GM23338 (cell line): ENCODE measurements around the gene COX15. TPM values are rescaled to one million over a fixed set of nuclear protein-coding genes. Genes with fewer than 3 reads are reported as not detected.

Experiments
- ATAC-seq: fragments of 200-7000 bp; cut with Tn5 transposase; 3 replicates; pipeline ENCODE4 v1.9.1; 2020
- DNase-seq: peaks from one replicate; pipeline ENCODE4 v3.0.0-alpha.2; 2015; ENCODE audit warnings: low spot score
- H2AFZ ChIP-seq: fragments of 200-600 bp; sonication (generic); 2 replicates; pipeline ENCODE4 v1.8.0; 2016; ENCODE audit warnings: antibody characterized with exemption, mild to moderate bottlenecking, moderate library complexity
- H3F3A ChIP-seq: fragments of 200-600 bp; sonication (generic); replicated peaks from 2 replicates; pipeline ENCODE4 v1.8.0; 2017; ENCODE audit warnings: antibody characterized with exemption, mixed run types, low read depth
- H3K27ac ChIP-seq: fragments of 200-600 bp; sonication (generic); 2 replicates; pipeline ENCODE4 v1.6.1; 2016; ENCODE audit warnings: low read depth
- H3K27me3 ChIP-seq: fragments of 200-600 bp; sonication (generic); 2 replicates; pipeline ENCODE4 v1.8.0; 2016; ENCODE audit warnings: mild to moderate bottlenecking, mixed run types, moderate library complexity; ENCODE audit not compliant: insufficient read depth
- H3K36me3 ChIP-seq: fragments of 200-600 bp; sonication (generic); 2 replicates; pipeline ENCODE4 v1.8.0; 2016; ENCODE audit warnings: mild to moderate bottlenecking; ENCODE audit not compliant: insufficient read depth
- H3K4me1 ChIP-seq: fragments of 200-600 bp; sonication (generic); 2 replicates; pipeline ENCODE4 v1.8.0; 2016; ENCODE audit warnings: mild to moderate bottlenecking, moderate library complexity; ENCODE audit not compliant: insufficient read depth
- H3K4me2 ChIP-seq: fragments of 200-600 bp; sonication (generic); 2 replicates; pipeline ENCODE4 v1.7.1; 2017; ENCODE audit warnings: mixed run types
- H3K4me3 ChIP-seq: fragments of 200-600 bp; sonication (generic); 2 replicates; pipeline ENCODE4 v1.6.1; 2016; ENCODE audit warnings: mixed run types
- H3K79me2 ChIP-seq: fragments of 200-600 bp; sonication (generic); replicated peaks from 2 replicates; pipeline ENCODE4 v1.8.0; 2017; ENCODE audit warnings: mild to moderate bottlenecking; ENCODE audit not compliant: insufficient read depth
- H3K9me2 ChIP-seq: fragments of 200-600 bp; sonication (generic); 2 replicates; pipeline ENCODE4 v1.8.0; 2017; ENCODE audit not compliant: insufficient read depth
- H4K20me1 ChIP-seq: fragments of 200-600 bp; sonication (generic); replicated peaks from 2 replicates; pipeline ENCODE4 v1.8.0; 2017; ENCODE audit warnings: mild to moderate bottlenecking; ENCODE audit not compliant: insufficient read depth
- H3K27ac Mint-ChIP-seq: 2 replicates; pipeline ENCODE4 v1.8.0; 2020; ENCODE audit warnings: inconsistent platforms, mild to moderate bottlenecking, moderate library complexity, mixed read lengths
- H3K27me3 Mint-ChIP-seq: 3 replicates; pipeline ENCODE4 v1.8.0; 2022; ENCODE audit warnings: low read depth, mild to moderate bottlenecking, moderate library complexity, mixed read lengths, inconsistent platforms; ENCODE audit not compliant: insufficient read depth, poor library complexity
- H3K36me3 Mint-ChIP-seq: 3 replicates; pipeline ENCODE4 v1.8.0; 2021; ENCODE audit warnings: low read depth, mild to moderate bottlenecking, inconsistent platforms, moderate library complexity, mixed read lengths
- H3K4me1 Mint-ChIP-seq: 3 replicates; pipeline ENCODE4 v1.8.0; 2020; ENCODE audit warnings: mild to moderate bottlenecking, inconsistent platforms, mixed read lengths
- H3K4me3 Mint-ChIP-seq: 3 replicates; pipeline ENCODE4 v1.8.0; 2021; ENCODE audit warnings: moderate library complexity, mild to moderate bottlenecking, inconsistent platforms, mixed read lengths
- H3K9me3 Mint-ChIP-seq: 3 replicates; pipeline ENCODE4 v1.8.0; 2020; ENCODE audit warnings: moderate library complexity, mild to moderate bottlenecking, inconsistent platforms, mixed read lengths
- CREB1 ChIP-seq: fragments of 250-450 bp; sonication (Bioruptor Pico); IDR thresholded peaks from 2 replicates; pipeline ENCODE4 v1.5.0; 2020; ENCODE audit warnings: low read depth, mild to moderate bottlenecking, moderate library complexity
- CTCF ChIP-seq, 2 experiments: fragments of 200-600 bp in 1 of 2; sonication (generic) in 1 of 2; conservative IDR thresholded peaks; 2 replicates each; pipeline versions ENCODE4 v1.5.1 to v1.6.1; 2016 to 2017; ENCODE audit warnings: antibody characterized with exemption in 2 of 2, low read depth in 2 of 2, mild to moderate bottlenecking in 2 of 2, moderate library complexity in 1 of 2
- ETS1 ChIP-seq: IDR thresholded peaks from 2 replicates; pipeline ENCODE4 v1.6.1; 2016; ENCODE audit warnings: antibody characterized with exemption
- EZH2 ChIP-seq: fragments of 200-600 bp; sonication (generic); IDR thresholded peaks from one replicate; pipeline ENCODE4 v1.8.0; 2017; ENCODE audit warnings: antibody characterized with exemption, mild to moderate bottlenecking, low read depth; ENCODE audit not compliant: unreplicated experiment
- EZH2phosphoT487 ChIP-seq: fragments of 200-600 bp; sonication (generic); IDR thresholded peaks from one replicate; pipeline ENCODE4 v1.8.1; 2018; ENCODE audit warnings: antibody characterized with exemption; ENCODE audit not compliant: unreplicated experiment
- JUNB ChIP-seq: IDR thresholded peaks from one replicate; pipeline ENCODE4 v1.6.1; 2016; ENCODE audit warnings: antibody characterized with exemption; ENCODE audit not compliant: unreplicated experiment
- NANOG ChIP-seq: IDR thresholded peaks from 2 replicates; pipeline ENCODE4 v1.6.1; 2016; ENCODE audit warnings: antibody characterized with exemption, borderline replicate concordance
- POLR2AphosphoS5 ChIP-seq: IDR thresholded peaks from 2 replicates; pipeline ENCODE4 v1.6.1; 2016; ENCODE audit warnings: antibody characterized with exemption, low read depth
- REST ChIP-seq: IDR thresholded peaks from one replicate; pipeline ENCODE4 v1.6.1; 2018; ENCODE audit warnings: antibody characterized with exemption; ENCODE audit not compliant: unreplicated experiment
- STAT1 ChIP-seq: IDR thresholded peaks from one replicate; pipeline ENCODE4 v1.6.1; 2016; ENCODE audit warnings: antibody characterized with exemption; ENCODE audit not compliant: unreplicated experiment
- ZNF114 ChIP-seq: fragments of 250-450 bp; sonication (Bioruptor Pico); IDR thresholded peaks from 2 replicates; pipeline ENCODE4 v1.5.0; 2020; ENCODE audit warnings: mild to moderate bottlenecking, moderate library complexity
- ZNF331 ChIP-seq: fragments of 250-450 bp; sonication (Bioruptor Pico); IDR thresholded peaks from 2 replicates; pipeline ENCODE4 v1.5.0; 2020; ENCODE audit warnings: low read depth, mild to moderate bottlenecking, moderate library complexity
- ZNF462 ChIP-seq: fragments of 250-450 bp; sonication (Bioruptor Pico); IDR thresholded peaks from 2 replicates; pipeline ENCODE4 v1.5.0; 2020; ENCODE audit warnings: mild to moderate bottlenecking, moderate library complexity
- polyA plus RNA-seq: library from polyadenylated mRNA; unstranded; fragments of >200 nt; fragmentation: Nextera tagmentation; extraction: Ambion mirVana; gene quantifications from 2 replicates; pipeline ENCODE4 v1.2.1, GENCODE V29; 2016
- total RNA-seq: library from RNA; depleted of rRNA; stranded (reverse); fragments of >200 nt; shearing (Covaris generic); gene quantifications from 2 replicates; pipeline ENCODE4 v1.2.3, GENCODE V29; 2014

COX15 gene
- total and polyA plus RNA-seq, 2 experiments from 2014 or later: 22.3 to 38.1 TPM

GRCh38 chr10:99708428-99709012 lies 23.4 kb downstream of the COX15 start:
- Mint-ChIP-seq H3K27me3 (peaks cover 2% of the 10 kb centered on the region), H3K4me3 (no peak overlapping the region), H3K27ac (no peak overlapping the region), H3K9me3 (no peaks in the 10 kb centered on the region), H3K4me1 (no peaks in the 10 kb centered on the region), H3K36me3 (peaks cover 7% of the 10 kb centered on the region; the same call in 2 of the 3 replicates)
- ATAC-seq: no peak
- Histone ChIP-seq H3K79me2 (no peaks in the 10 kb centered on the region), H3K27me3 (no peaks in the 10 kb centered on the region), H3K4me3 (no peak overlapping the region), H2AFZ (no peak overlapping the region), H4K20me1 (no peaks in the 10 kb centered on the region; the same call in 1 of the 2 replicates), H3F3A (no peaks in the 10 kb centered on the region), H3K36me3 (no peaks in the 10 kb centered on the region; the same call in 1 of the 2 replicates), H3K27ac (no peak overlapping the region), H3K4me1 (no peaks in the 10 kb centered on the region), H3K4me2 (no peak overlapping the region), H3K9me2 (no peaks in the 10 kb centered on the region)
- no peak for DNase-seq
- TF ChIP-seq ZNF462: no peak
- no peak for TF ChIP-seq ZNF331 (CRISPR knock-in tag)
- no peak for TF ChIP-seq CTCF (conservative IDR thresholded peaks at IDR 0.05; ENCODE audit: low read depth in 2 of 2)
- TF ChIP-seq JUNB: no peak
- no peak for TF ChIP-seq NANOG
- no peak for TF ChIP-seq POLR2AphosphoS5
- no peak for TF ChIP-seq EZH2phosphoT487
- no peak for TF ChIP-seq STAT1
- TF ChIP-seq REST: no peak
- TF ChIP-seq EZH2: no peak
- no peak for TF ChIP-seq CREB1 (CRISPR knock-in tag)
- no peak for TF ChIP-seq ZNF114
- TF ChIP-seq ETS1: no peak
